ENCODE data around the gene UNC45B. TPM values are rescaled to one million over a fixed set of nuclear protein-coding genes. Genes with fewer than 3 reads are reported as not detected.

Gene UNC45B
- total and polyA plus RNA-seq, 2 of the 13 experiments (the other 11 are each of a cell fraction or from before 2014, with no cell fraction given), result 0.01 TPM; not detected in 1

- TF ChIP-seq ZNF296 (CRISPR knock-in tag; conservative IDR thresholded peaks at IDR 0.05) (no peak), HOXA3 (CRISPR knock-in tag; IDR thresholded peaks at IDR 0.05) (no peak), HNRNPH1 (optimal IDR thresholded peaks at IDR 0.05; ENCODE audit: low read depth, low read length) (no peak), GABPB1 (CRISPR knock-in tag; IDR thresholded peaks at IDR 0.05) (no peak), ZNF569 (CRISPR knock-in tag; IDR thresholded peaks at IDR 0.05; ENCODE audit: borderline replicate concordance) (no peak)
- TF ChIP-seq, protein P1, sequence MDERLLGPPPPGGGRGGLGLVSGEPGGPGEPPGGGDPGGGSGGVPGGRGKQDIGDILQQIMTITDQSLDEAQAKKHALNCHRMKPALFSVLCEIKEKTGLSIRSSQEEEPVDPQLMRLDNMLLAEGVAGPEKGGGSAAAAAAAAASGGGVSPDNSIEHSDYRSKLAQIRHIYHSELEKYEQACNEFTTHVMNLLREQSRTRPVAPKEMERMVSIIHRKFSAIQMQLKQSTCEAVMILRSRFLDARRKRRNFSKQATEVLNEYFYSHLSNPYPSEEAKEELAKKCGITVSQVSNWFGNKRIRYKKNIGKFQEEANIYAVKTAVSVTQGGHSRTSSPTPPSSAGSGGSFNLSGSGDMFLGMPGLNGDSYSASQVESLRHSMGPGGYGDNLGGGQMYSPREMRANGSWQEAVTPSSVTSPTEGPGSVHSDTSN (CRISPR knock-in tag; IDR thresholded peaks at IDR 0.05), result no peak
- TF ChIP-seq, protein P2, sequence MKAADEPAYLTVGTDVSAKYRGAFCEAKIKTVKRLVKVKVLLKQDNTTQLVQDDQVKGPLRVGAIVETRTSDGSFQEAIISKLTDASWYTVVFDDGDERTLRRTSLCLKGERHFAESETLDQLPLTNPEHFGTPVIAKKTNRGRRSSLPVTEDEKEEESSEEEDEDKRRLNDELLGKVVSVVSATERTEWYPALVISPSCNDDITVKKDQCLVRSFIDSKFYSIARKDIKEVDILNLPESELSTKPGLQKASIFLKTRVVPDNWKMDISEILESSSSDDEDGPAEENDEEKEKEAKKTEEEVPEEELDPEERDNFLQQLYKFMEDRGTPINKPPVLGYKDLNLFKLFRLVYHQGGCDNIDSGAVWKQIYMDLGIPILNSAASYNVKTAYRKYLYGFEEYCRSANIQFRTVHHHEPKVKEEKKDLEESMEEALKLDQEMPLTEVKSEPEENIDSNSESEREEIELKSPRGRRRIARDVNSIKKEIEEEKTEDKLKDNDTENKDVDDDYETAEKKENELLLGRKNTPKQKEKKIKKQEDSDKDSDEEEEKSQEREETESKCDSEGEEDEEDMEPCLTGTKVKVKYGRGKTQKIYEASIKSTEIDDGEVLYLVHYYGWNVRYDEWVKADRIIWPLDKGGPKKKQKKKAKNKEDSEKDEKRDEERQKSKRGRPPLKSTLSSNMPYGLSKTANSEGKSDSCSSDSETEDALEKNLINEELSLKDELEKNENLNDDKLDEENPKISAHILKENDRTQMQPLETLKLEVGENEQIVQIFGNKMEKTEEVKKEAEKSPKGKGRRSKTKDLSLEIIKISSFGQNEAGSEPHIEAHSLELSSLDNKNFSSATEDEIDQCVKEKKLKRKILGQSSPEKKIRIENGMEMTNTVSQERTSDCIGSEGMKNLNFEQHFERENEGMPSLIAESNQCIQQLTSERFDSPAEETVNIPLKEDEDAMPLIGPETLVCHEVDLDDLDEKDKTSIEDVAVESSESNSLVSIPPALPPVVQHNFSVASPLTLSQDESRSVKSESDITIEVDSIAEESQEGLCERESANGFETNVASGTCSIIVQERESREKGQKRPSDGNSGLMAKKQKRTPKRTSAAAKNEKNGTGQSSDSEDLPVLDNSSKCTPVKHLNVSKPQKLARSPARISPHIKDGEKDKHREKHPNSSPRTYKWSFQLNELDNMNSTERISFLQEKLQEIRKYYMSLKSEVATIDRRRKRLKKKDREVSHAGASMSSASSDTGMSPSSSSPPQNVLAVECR (CRISPR knock-in tag; IDR thresholded peaks at IDR 0.05; ENCODE audit: borderline replicate concordance), result no peak
- ChIA-PET CTCF (ENCODE audit: low intra/inter-chr PET ratio, low total read pairs) (no interaction called here), POLR2A (no interaction called here)
- Histone ChIP-seq H3K4me2 (ENCODE audit: low read depth, low read length) (no peak overlapping the region), H3K27me3 (ENCODE audit: control insufficient read depth in 1 of 2, insufficient read depth in 2 of 2, low read length in 2 of 2) (peaks cover 0 to 19% of the 10 kb centered on the region in 2 experiments; a peak in 3 of 5 replicates), H3K27ac (ENCODE audit: extremely low read length, insufficient read depth, low read length) (no peak overlapping the region), H3K4me1 (ENCODE audit: insufficient read depth, low read length) (no peaks in the 10 kb centered on the region), H3K36me3 (replicated peaks in 1 of 2; ENCODE audit: control insufficient read depth in 1 of 2, insufficient read depth in 2 of 2, low read length in 2 of 2) (no peaks in the 10 kb centered on the region), H3K9ac (ENCODE audit: insufficient read depth, low read depth, low read length) (no peak overlapping the region), H2AFZ (ENCODE audit: low read length) (no peak overlapping the region), H3K79me2 (ENCODE audit: insufficient read depth, low read length) (no peaks in the 10 kb centered on the region), H3K4me3 (replicated peaks in 1 of 3; ENCODE audit: insufficient read depth in 1 of 3, low read depth in 2 of 3, low read length in 3 of 3) (no peak overlapping the region), H3K9me3 (ENCODE audit: low read length) (no peaks in the 10 kb centered on the region), H4K20me1 (ENCODE audit: insufficient read depth, low read length) (no peaks in the 10 kb centered on the region)
- no peak for DNase-seq (ENCODE audit: low spot score)
- WGBS (ENCODE audit: low lambda C conversion rate), result 6% methylated on average over 8 of the region's 9 CpGs
- no TSS peak for BruUV-seq (replicated peaks)
- no peak for FAIRE-seq
- no peak for ATAC-seq
- intact Hi-C loops (cut with micrococcal nuclease; ENCODE audit: unreplicated experiment), result no loop called here
- in situ Hi-C loops (cut with HindIII; ENCODE audit: extremely low pct_ligation_motif_present, low pct_unique_long_range_greater_than_20kb), result loop anchor here (10.0 kb wide), 1 partner anchor 359 kb away; the partner anchor contains the start of gene SLFN12L
Measured at GRCh38 chr17:35175638-35176415, 28.2 kb downstream of the UNC45B start.
